HuH-7.5 (cell line): ENCODE data around the gene ANTXR1.

Experiments used
- DNase-seq: peaks from one replicate; pipeline ENCODE4 v3.0.0; 2011; ENCODE audit warnings: low spot score

The ANTXR1 gene

GRCh38 chr2:69013142-69013839 lies at the start of gene ANTXR1:
ANTXR1 (plus strand) TSS chr2:69013179; CDS start chr2:69013500, 321 bp downstream.
- DNase-seq, result peak; percentile 41

- no peak for DNase-seq
Observed at GRCh38 chr2:68964282-68964681, 48.7 kb upstream of the ANTXR1 start.

DNA sequence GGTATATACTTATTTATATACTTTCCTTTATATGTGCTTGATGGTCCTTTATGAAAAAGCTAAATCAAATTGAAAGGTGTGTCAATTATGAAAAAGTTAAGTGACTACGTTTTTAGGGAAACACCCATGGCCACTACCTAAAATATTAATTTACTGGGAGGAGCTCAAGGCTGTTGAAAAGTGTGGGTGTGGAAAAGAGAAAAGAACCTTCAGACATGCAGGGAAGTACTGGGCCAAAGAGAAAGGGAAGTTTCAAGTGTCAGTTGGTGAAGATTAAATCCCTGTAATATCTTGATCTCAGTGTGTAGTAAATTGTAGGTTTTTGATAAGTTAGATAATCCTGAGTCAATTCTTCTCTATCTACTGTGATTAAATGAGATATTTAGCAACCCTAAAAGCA lies 44.8 kb upstream of the ANTXR1 start:
- DNase-seq, result no peak

- no peak for DNase-seq
Observed at GRCh38 chr2:68969736-68970490, 43.1 kb upstream of the ANTXR1 start.

- DNase-seq, result no peak
Observed at GRCh38 chr2:68970566-68971265, 42.3 kb upstream of the ANTXR1 start.

- DNase-seq, result no peak
Observed at GRCh38 chr2:68971591-68972231, 41.3 kb upstream of the ANTXR1 start.

- DNase-seq, result no peak
Observed at GRCh38 chr2:68974251-68974650, 38.7 kb upstream of the ANTXR1 start, which contains the start of gene GKN1. GKN1 (plus strand) TSS chr2:68974636; CDS start chr2:68974678, 42 bp downstream.

GRCh38 chr2:68974946-68975665 lies 37.9 kb upstream of the ANTXR1 start:
- no peak for DNase-seq

GRCh38 chr2:68975844-68976243 lies 37.1 kb upstream of the ANTXR1 start:
- DNase-seq, result no peak

DNA sequence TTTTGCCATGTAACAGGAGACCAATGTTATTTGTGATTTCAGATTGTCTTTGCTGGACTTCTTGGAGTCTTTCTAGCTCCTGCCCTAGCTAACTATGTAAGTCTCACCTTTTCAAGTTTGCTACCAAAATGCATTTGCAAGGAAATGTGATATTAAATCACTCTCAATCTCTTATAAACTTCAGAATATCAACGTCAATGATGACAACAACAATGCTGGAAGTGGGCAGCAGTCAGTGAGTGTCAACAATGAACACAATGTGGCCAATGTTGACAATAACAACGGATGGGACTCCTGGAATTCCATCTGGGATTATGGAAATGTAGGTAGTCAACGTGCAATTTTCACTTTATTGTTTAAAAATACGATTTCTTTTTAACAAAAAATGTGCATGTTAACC lies 35.5 kb upstream of the ANTXR1 start:
- no peak for DNase-seq

DNA sequence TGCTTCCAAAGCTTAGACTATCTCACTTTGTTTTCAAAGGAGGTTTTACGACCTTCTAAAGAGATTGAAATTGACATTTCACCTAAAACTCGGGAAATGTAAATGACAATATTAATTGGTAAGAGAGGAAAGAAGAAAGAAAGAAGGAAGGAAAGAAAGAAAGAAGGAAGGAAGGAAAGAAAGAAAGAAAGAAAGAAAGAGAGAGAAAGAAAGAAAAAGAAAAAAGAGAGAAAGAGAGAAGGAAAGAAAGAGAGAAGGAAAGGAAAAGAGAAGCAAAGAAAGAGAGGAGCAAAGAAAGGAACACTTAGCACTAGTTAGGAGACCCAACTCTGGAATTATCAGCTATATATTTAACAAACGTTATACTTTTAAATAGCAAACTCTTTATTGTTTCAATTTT lies 34.9 kb upstream of the ANTXR1 start:
- no peak for DNase-seq

- no peak for DNase-seq
Observed at GRCh38 chr2:68980956-68981355, 32.0 kb upstream of the ANTXR1 start.

- DNase-seq, result no peak
Observed at GRCh38 chr2:68987021-68987503, 25.9 kb upstream of the ANTXR1 start.

- no peak for DNase-seq
Observed at GRCh38 chr2:68989035-68989434, 23.9 kb upstream of the ANTXR1 start.

DNA sequence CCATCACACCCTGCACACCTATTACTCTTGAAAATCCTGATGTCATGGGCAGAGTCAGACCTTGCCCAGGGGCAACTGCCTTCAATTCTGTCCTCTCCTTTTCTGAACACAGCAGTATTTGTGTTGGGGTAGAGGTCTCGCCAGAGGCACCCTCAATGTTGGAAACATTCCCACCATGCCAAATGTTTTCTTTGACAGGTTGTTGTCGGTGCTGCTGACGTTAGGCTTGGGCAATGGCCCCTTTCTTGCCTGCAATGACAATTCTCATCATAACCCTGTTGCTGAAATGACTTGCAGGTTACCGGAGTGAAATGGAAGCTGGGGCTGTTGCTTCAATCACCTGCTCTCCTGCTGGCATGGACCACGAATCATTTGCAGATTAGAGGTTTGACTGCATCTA lies 20.6 kb upstream of the ANTXR1 start:
- DNase-seq, result no peak

DNA sequence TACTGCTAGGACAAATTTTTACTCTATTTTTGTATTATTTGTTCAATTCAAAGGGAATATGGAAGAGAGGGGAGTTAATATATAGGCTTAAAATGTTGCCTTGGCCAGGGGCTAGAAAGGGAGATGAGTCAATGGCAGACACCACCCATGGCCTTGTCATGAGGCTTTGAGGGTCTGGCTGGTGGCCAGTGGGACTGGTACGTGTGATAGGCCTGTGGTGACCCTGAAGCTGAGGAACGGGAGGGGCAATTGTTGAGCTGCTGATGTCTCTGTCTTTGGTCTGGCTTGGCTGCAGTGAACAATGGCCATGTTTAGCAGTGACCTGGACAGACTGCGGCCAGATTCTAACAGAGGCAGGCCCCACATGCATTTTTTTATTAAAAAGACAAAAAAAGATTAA lies 20.0 kb upstream of the ANTXR1 start:
- DNase-seq, result no peak

DNA sequence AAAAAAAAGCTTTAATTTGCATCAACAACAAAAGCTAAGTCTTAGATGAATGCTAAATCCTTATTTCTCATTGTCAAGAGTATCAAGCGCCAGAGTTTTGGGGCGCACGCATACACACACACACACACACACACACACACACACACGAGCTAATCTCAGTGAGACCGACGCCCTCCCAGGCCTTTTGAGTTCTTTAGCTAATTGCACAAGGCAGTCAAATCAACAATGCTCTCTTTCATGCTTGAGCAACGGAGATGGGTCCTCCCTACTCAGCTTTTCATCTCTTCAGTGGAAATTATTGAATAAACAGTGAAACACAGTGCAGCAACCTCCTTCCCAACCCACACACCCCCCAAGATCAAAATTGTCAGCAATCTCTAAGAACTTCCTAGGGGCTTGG lies 19.3 kb upstream of the ANTXR1 start:
- DNase-seq, result no peak

DNA sequence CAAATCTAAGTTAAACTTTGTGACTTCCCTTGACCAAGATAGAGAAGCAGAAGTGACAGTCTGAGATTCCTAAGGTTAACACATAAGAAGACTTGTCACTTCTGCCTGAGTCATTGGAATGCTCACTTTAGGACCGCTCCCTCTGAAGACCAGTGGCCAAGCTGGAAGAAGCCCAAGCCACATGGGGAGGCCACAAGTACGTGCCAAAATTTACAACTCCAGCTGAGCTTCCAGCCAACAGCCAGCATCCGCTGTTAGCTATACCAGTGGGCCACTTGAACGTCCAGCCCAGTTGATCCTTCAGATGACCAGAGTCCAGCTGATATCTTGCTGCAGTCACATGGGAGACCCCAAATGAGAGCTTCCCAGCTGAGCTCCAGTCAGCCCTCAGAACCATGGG lies 18.1 kb upstream of the ANTXR1 start:
- DNase-seq, result no peak

DNA sequence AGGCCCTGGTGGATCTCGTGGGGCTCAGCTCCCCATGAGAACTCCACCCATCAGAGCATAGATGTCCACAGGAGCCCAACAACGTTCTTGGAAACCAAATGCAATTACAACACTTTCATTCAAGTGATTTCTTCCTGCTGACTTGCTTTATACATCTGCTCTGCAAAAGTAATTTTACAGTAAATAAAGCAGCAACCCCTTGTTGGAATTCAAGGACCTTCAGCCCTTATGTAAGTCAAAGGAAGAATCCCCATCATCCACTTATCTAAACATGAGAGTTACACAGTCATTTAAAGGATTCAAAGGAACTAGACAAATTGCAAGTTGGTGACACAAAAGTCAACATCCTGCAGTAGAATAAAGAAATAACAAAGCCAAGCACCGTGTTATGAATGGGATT lies 17.1 kb upstream of the ANTXR1 start:
- DNase-seq, result no peak

- DNase-seq, result no peak
Observed at GRCh38 chr2:68997401-68997800, 15.6 kb upstream of the ANTXR1 start.

- DNase-seq, result no peak
Observed at GRCh38 chr2:69001879-69002278, 11.1 kb upstream of the ANTXR1 start.

GRCh38 chr2:69003731-69004130 lies 9.2 kb upstream of the ANTXR1 start:
- no peak for DNase-seq
